ENCODE data around the gene FRY. TPM values are rescaled to one million over a fixed set of nuclear protein-coding genes. Genes with fewer than 3 reads are reported as not detected.

The FRY gene
- total RNA-seq, 2 experiments from 2014 or later = 1.2 to 1.5 TPM

GRCh38 chr13:32001769-32002168 lies 29.8 kb upstream of the FRY start:
- Mint-ChIP-seq H3K4me3 (no peak overlapping the region), H3K27ac (no peak overlapping the region), H3K27me3 (peaks cover 6% of the 10 kb centered on the region), H3K9me3 (ENCODE audit: low read depth) (no peaks in the 10 kb centered on the region), H3K36me3 (no peaks in the 10 kb centered on the region), H3K4me1 (no peaks in the 10 kb centered on the region)
- CTCF ChIA-PET = interaction anchor here (0.7 to 1.2 kb wide), 2 partner anchors 30 to 92 kb away, joined by 3 to 4 read pairs; partner anchors contain the start of gene FRY
- ATAC-seq = no peak
- no peak for DNase-seq

GRCh38 chr13:32002873-32003272 lies 28.7 kb upstream of the FRY start:
- ATAC-seq (no peak), DNase-seq (no peak)
- H3K9me3 Mint-ChIP-seq (ENCODE audit: low read depth) = no peaks in the 10 kb centered on the region
- H3K27ac Mint-ChIP-seq = no peak overlapping the region
- peaks cover 6% of the 10 kb centered on the region for H3K27me3 Mint-ChIP-seq
- no peak overlapping the region for H3K4me3 Mint-ChIP-seq
- no peaks in the 10 kb centered on the region for H3K4me1 Mint-ChIP-seq
- CTCF ChIA-PET = no interaction called here
- no peaks in the 10 kb centered on the region for H3K36me3 Mint-ChIP-seq

- Mint-ChIP-seq H3K36me3 (no peaks in the 10 kb centered on the region), H3K9me3 (ENCODE audit: low read depth) (no peaks in the 10 kb centered on the region), H3K27ac (no peak overlapping the region), H3K27me3 (peaks cover 16% of the 10 kb centered on the region), H3K4me3 (no peak overlapping the region), H3K4me1 (no peaks in the 10 kb centered on the region)
- DNase-seq (no peak), ATAC-seq (no peak)
- CTCF ChIA-PET = no interaction called here
Measured at GRCh38 chr13:32007494-32007893, 24.1 kb upstream of the FRY start.

- no peaks in the 10 kb centered on the region for H3K4me1 Mint-ChIP-seq
- CTCF ChIA-PET = no interaction called here
- no peak for DNase-seq
- no peak for ATAC-seq
- no peaks in the 10 kb centered on the region for H3K36me3 Mint-ChIP-seq
- H3K27me3 Mint-ChIP-seq = peaks cover 11% of the 10 kb centered on the region
- no peak overlapping the region for H3K27ac Mint-ChIP-seq
- no peaks in the 10 kb centered on the region for H3K9me3 Mint-ChIP-seq (ENCODE audit: low read depth)
- H3K4me3 Mint-ChIP-seq = no peak overlapping the region
Measured at GRCh38 chr13:32008518-32009175, 22.9 kb upstream of the FRY start.

- H3K4me3 Mint-ChIP-seq = no peak overlapping the region
- DNase-seq = no peak
- H3K27ac Mint-ChIP-seq = no peak overlapping the region
- CTCF ChIA-PET = no interaction called here
- no peaks in the 10 kb centered on the region for H3K36me3 Mint-ChIP-seq
- H3K9me3 Mint-ChIP-seq (ENCODE audit: low read depth) = no peaks in the 10 kb centered on the region
- no peaks in the 10 kb centered on the region for H3K4me1 Mint-ChIP-seq
- ATAC-seq = no peak
- peaks cover 11% of the 10 kb centered on the region for H3K27me3 Mint-ChIP-seq
Measured at GRCh38 chr13:32009362-32009761, 22.2 kb upstream of the FRY start.

GRCh38 chr13:32010136-32010535 lies 21.4 kb upstream of the FRY start:
- H3K9me3 Mint-ChIP-seq (ENCODE audit: low read depth) = no peaks in the 10 kb centered on the region
- H3K36me3 Mint-ChIP-seq = no peaks in the 10 kb centered on the region
- H3K27me3 Mint-ChIP-seq = peaks cover 11% of the 10 kb centered on the region
- ATAC-seq = no peak
- CTCF ChIA-PET = no interaction called here
- H3K4me3 Mint-ChIP-seq = no peak overlapping the region
- no peaks in the 10 kb centered on the region for H3K4me1 Mint-ChIP-seq
- H3K27ac Mint-ChIP-seq = no peak overlapping the region
- no peak for DNase-seq

GRCh38 chr13:32011971-32012370 lies 19.6 kb upstream of the FRY start:
- H3K4me1 Mint-ChIP-seq = no peaks in the 10 kb centered on the region
- no peak overlapping the region for H3K27ac Mint-ChIP-seq
- CTCF ChIA-PET = no interaction called here
- no peaks in the 10 kb centered on the region for H3K9me3 Mint-ChIP-seq (ENCODE audit: low read depth)
- no peaks in the 10 kb centered on the region for H3K36me3 Mint-ChIP-seq
- peaks cover 9% of the 10 kb centered on the region for H3K27me3 Mint-ChIP-seq
- no peak for ATAC-seq
- no peak for DNase-seq
- H3K4me3 Mint-ChIP-seq = no peak overlapping the region

GRCh38 chr13:32013181-32013580 lies 18.4 kb upstream of the FRY start:
- H3K4me3 Mint-ChIP-seq = no peak overlapping the region
- H3K27me3 Mint-ChIP-seq = peaks cover 9% of the 10 kb centered on the region
- no peaks in the 10 kb centered on the region for H3K36me3 Mint-ChIP-seq
- no peak for DNase-seq
- no peak for ATAC-seq
- H3K9me3 Mint-ChIP-seq (ENCODE audit: low read depth) = no peaks in the 10 kb centered on the region
- CTCF ChIA-PET = interaction anchor here (1.0 kb wide), 1 partner anchor 16 kb away, joined by 3 read pairs; no protein-coding TSS in a partner anchor
- H3K27ac Mint-ChIP-seq = no peak overlapping the region
- no peaks in the 10 kb centered on the region for H3K4me1 Mint-ChIP-seq

GRCh38 chr13:32016119-32016518 lies 15.5 kb upstream of the FRY start:
- H3K9me3 Mint-ChIP-seq (ENCODE audit: low read depth) = no peaks in the 10 kb centered on the region
- H3K4me1 Mint-ChIP-seq = no peaks in the 10 kb centered on the region
- peaks cover 2% of the 10 kb centered on the region for H3K27me3 Mint-ChIP-seq
- CTCF ChIA-PET = interaction anchor here (0.6 kb wide), 1 partner anchor 257 kb away, joined by 3 read pairs; no protein-coding TSS in a partner anchor
- no peak overlapping the region for H3K4me3 Mint-ChIP-seq
- no peaks in the 10 kb centered on the region for H3K36me3 Mint-ChIP-seq
- ATAC-seq (no peak), DNase-seq (no peak)
- H3K27ac Mint-ChIP-seq = no peak overlapping the region

GRCh38 chr13:32016631-32017030 lies 14.9 kb upstream of the FRY start:
- no peak overlapping the region for H3K4me3 Mint-ChIP-seq
- CTCF ChIA-PET = interaction anchor here (0.6 kb wide), 1 partner anchor 257 kb away, joined by 3 read pairs; no protein-coding TSS in a partner anchor

GRCh38 chr13:32017474-32017873 lies 14.1 kb upstream of the FRY start:
- no peaks in the 10 kb centered on the region for H3K4me1 Mint-ChIP-seq

More at GRCh38 chr13:32016631-32017030, 14.9 kb upstream of the FRY start:
- Mint-ChIP-seq H3K9me3 (ENCODE audit: low read depth) (no peaks in the 10 kb centered on the region), H3K27me3 (peaks cover 3% of the 10 kb centered on the region), H3K27ac (no peak overlapping the region), H3K4me1 (no peaks in the 10 kb centered on the region), H3K36me3 (no peaks in the 10 kb centered on the region)
- no peak for ATAC-seq
- no peak for DNase-seq

GRCh38 chr13:32019612-32020233 lies 11.9 kb upstream of the FRY start:
- H3K9me3 Mint-ChIP-seq (ENCODE audit: low read depth) = no peaks in the 10 kb centered on the region
- no peak overlapping the region for H3K27ac Mint-ChIP-seq
- no peaks in the 10 kb centered on the region for H3K36me3 Mint-ChIP-seq
- H3K27me3 Mint-ChIP-seq = peaks cover 2% of the 10 kb centered on the region
- no peak overlapping the region for H3K4me3 Mint-ChIP-seq
- ATAC-seq (peak; percentile 42), DNase-seq (peak; percentile 45)
- CTCF ChIA-PET = no interaction called here
- H3K4me1 Mint-ChIP-seq = no peaks in the 10 kb centered on the region

More at GRCh38 chr13:32017474-32017873, 14.1 kb upstream of the FRY start:
- no peaks in the 10 kb centered on the region for H3K36me3 Mint-ChIP-seq
- DNase-seq (no peak), ATAC-seq (no peak)
- no peaks in the 10 kb centered on the region for H3K9me3 Mint-ChIP-seq (ENCODE audit: low read depth)
- no peak overlapping the region for H3K4me3 Mint-ChIP-seq
- H3K27me3 Mint-ChIP-seq = peaks cover 2% of the 10 kb centered on the region
- no peak overlapping the region for H3K27ac Mint-ChIP-seq
- CTCF ChIA-PET = no interaction called here

GRCh38 chr13:32021785-32022184 lies 9.8 kb upstream of the FRY start:
- Mint-ChIP-seq H3K36me3 (no peaks in the 10 kb centered on the region), H3K4me1 (no peaks in the 10 kb centered on the region), H3K9me3 (ENCODE audit: low read depth) (no peaks in the 10 kb centered on the region), H3K27me3 (peaks cover 10% of the 10 kb centered on the region), H3K4me3 (no peak overlapping the region), H3K27ac (no peak overlapping the region)
- ATAC-seq (no peak), DNase-seq (no peak)
- CTCF ChIA-PET = interaction anchor here (1.2 kb wide), 1 partner anchor 423 kb away, joined by 3 read pairs; no protein-coding TSS in a partner anchor

- no peak for ATAC-seq
- H3K4me1 Mint-ChIP-seq = no peaks in the 10 kb centered on the region
- CTCF ChIA-PET = interaction anchor here (1.2 kb wide), 1 partner anchor 423 kb away, joined by 3 read pairs; no protein-coding TSS in a partner anchor
- H3K9me3 Mint-ChIP-seq (ENCODE audit: low read depth) = no peaks in the 10 kb centered on the region
- H3K36me3 Mint-ChIP-seq = no peaks in the 10 kb centered on the region
- DNase-seq = no peak
- no peak overlapping the region for H3K4me3 Mint-ChIP-seq
- H3K27me3 Mint-ChIP-seq = peaks cover 13% of the 10 kb centered on the region
- H3K27ac Mint-ChIP-seq = no peak overlapping the region
Measured at GRCh38 chr13:32022311-32022710, 9.3 kb upstream of the FRY start.
